ENCODE results near the gene CLEC2B. TPM values are rescaled to one million over a fixed set of nuclear protein-coding genes. Genes with fewer than 3 reads are reported as not detected.

CLEC2B gene
- total RNA-seq, 1 donor from 2014 or later = 4.4 TPM

GRCh38 chr12:9907769-9908168, 38.6 kb upstream of the CLEC2B start:
- intact Hi-C loops (cut with micrococcal nuclease) = loop anchor here (5.0 kb wide), 1 partner anchor 80 kb away; the partner anchor contains the start of gene KLRF1
- no peak for TF ChIP-seq CTCF (IDR thresholded peaks at IDR 0.05; ENCODE audit: borderline replicate concordance)
- no peaks in the 10 kb centered on the region for H3K27me3 ChIP-seq (ENCODE audit: low read depth)

GRCh38 chr12:9906873-9907272, 37.7 kb upstream of the CLEC2B start:
- Histone ChIP-seq H3K36me3 (no peaks in the 10 kb centered on the region), H3K27ac (replicated peaks) (no peak overlapping the region), H3K4me3 (no peak overlapping the region), H3K4me1 (no peaks in the 10 kb centered on the region), H3K9me3 (replicated peaks) (peaks cover 39% of the 10 kb centered on the region), H3K27me3 (ENCODE audit: low read depth) (no peaks in the 10 kb centered on the region)
- no peak for TF ChIP-seq CTCF (IDR thresholded peaks at IDR 0.05; ENCODE audit: borderline replicate concordance)
- intact Hi-C loops (cut with micrococcal nuclease) = loop anchor here (5.0 kb wide), 1 partner anchor 80 kb away; the partner anchor contains the start of gene KLRF1
- no peak for DNase-seq

More at GRCh38 chr12:9907769-9908168, 38.6 kb upstream of the CLEC2B start:
- Histone ChIP-seq H3K4me3 (no peak overlapping the region), H3K9me3 (replicated peaks) (peaks cover 39% of the 10 kb centered on the region), H3K4me1 (no peaks in the 10 kb centered on the region), H3K36me3 (no peaks in the 10 kb centered on the region), H3K27ac (replicated peaks) (no peak overlapping the region)
- no peak for DNase-seq

GRCh38 chr12:9902539-9903228, 33.5 kb upstream of the CLEC2B start:
- H3K27me3 ChIP-seq (ENCODE audit: low read depth) = peaks cover 1% of the 10 kb centered on the region
- intact Hi-C loops (cut with micrococcal nuclease) = no loop called here
- TF ChIP-seq CTCF (IDR thresholded peaks at IDR 0.05; ENCODE audit: borderline replicate concordance) = no peak
- H3K4me3 ChIP-seq = no peak overlapping the region
- peaks cover 22% of the 10 kb centered on the region for H3K9me3 ChIP-seq (replicated peaks)
- no peaks in the 10 kb centered on the region for H3K4me1 ChIP-seq
- H3K27ac ChIP-seq (replicated peaks) = no peak overlapping the region
- H3K36me3 ChIP-seq = no peaks in the 10 kb centered on the region
- no peak for DNase-seq

- H3K27ac ChIP-seq (replicated peaks) = no peak overlapping the region
- TF ChIP-seq CTCF (IDR thresholded peaks at IDR 0.05; ENCODE audit: borderline replicate concordance) = no peak
- H3K4me1 ChIP-seq = no peaks in the 10 kb centered on the region
- intact Hi-C loops (cut with micrococcal nuclease) = no loop called here
- peaks cover 4% of the 10 kb centered on the region for H3K27me3 ChIP-seq (ENCODE audit: low read depth)
- peaks cover 22% of the 10 kb centered on the region for H3K9me3 ChIP-seq (replicated peaks)
- no peak overlapping the region for H3K4me3 ChIP-seq
- no peak for DNase-seq
- H3K36me3 ChIP-seq = no peaks in the 10 kb centered on the region
Observed at GRCh38 chr12:9900930-9901329, 31.8 kb upstream of the CLEC2B start.

GRCh38 chr12:9899209-9899608, 30.1 kb upstream of the CLEC2B start:
- H3K36me3 ChIP-seq = no peaks in the 10 kb centered on the region
- H3K4me3 ChIP-seq = no peak overlapping the region
- intact Hi-C loops (cut with micrococcal nuclease) = no loop called here
- TF ChIP-seq CTCF (IDR thresholded peaks at IDR 0.05; ENCODE audit: borderline replicate concordance) = no peak
- H3K9me3 ChIP-seq (replicated peaks) = peaks cover 22% of the 10 kb centered on the region
- DNase-seq = no peak
- peaks cover 4% of the 10 kb centered on the region for H3K27me3 ChIP-seq (ENCODE audit: low read depth)
- H3K4me1 ChIP-seq = no peaks in the 10 kb centered on the region
- H3K27ac ChIP-seq (replicated peaks) = no peak overlapping the region
